ENCODE data around the gene ZDHHC11B.
"Not testable (repeated sequence)": the region's sequence is repeated elsewhere in the genome, so short reads cannot be mapped to it uniquely, and the experiment has no call there.

ZDHHC11B gene

DNA sequence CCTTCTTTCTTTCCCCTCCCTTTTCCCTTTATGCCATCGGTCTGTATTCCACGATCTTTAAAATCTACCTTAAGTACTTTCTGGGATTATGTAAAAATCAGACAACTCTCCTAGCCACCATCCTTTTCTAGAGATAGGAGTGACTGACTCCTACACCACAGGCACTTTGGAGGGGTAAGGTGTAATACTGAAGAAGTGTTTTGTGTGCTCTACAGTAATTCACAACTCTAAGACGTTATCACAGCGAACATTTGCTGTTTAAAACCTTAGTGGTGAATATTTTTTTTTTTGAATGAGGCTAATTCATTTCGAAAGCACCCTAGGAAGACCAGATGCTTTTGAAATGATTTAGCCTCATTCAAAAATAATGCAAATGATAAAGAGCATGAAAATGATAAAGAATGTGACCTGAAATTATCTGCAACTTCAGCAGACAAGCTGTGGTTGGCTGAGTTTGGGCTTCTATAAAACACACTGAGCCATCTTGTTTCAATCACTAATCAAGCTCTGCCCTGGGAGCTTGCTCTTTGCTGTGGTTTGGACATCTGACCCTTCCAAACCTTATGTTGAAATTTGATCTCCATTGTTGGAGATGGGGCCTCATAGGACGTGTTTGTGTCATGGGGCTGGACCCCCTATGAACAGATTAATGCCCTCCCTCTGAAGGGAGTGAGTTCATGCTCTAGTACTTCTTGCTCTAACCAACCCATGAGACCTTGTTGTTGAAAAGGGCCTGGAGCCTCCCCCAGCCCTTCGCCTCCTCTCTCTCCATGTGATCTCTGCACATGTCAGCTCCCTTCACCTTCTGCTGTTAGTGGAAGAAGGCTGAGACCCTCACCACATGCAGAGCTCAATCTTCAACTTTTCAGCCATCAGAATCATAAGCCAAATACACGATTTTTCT lies 70.1 kb downstream of the ZDHHC11B start:
- DNase-seq, result not testable (repeated sequence)

DNA sequence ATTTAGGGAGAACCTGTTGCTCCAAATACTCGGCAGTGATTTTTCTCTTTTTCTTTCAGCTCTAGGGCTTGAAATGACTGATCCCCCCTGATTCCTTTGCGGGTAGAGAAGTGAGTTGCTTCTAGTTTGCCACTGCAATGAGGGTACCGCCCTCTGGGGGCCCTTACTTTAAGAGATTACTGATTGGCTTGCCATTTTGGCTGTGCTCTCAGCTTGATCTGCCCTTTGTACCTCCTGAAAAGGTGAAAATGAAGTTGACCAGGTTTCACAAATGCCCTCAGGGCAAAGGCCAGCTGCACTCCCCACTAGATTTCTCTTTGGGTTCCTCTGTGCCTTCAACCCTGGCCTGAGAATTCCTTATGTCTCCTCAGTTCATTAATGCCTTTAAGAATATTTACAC lies 70.8 kb downstream of the ZDHHC11B start:
- not testable (repeated sequence) for DNase-seq

DNA sequence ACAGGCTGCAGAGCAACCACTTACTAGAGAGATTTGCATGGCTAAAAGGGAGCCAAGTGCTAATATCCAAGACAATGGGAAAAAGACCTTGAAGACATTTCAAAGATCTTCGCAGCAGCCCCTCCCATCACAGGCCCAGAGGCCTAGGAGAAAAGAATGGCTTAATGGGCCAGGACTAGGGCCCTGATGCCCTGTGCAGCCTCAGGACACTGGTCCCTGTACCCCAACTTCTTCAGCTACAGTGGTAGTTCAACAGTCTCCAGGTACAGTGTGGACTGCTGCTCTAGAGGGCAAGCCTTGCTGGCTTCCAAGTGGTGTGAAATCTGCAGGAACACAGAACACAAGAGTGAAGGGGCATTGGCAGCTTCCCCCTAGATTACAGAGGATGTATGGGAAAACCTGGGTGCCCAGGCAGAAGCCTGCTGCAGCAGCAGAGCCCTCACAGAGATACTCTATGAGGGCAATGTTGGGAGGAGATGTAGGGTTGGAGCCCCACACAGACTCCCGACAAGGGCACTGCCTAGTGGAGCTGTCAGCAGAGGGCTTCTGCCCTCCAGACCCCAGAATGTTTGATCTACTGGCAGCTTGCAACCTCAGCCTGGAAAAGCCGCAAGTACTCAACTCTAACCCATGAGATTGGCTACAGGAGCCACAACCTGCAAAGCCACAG lies 75.5 kb downstream of the ZDHHC11B start:
- DNase-seq, result not testable (repeated sequence)

DNA sequence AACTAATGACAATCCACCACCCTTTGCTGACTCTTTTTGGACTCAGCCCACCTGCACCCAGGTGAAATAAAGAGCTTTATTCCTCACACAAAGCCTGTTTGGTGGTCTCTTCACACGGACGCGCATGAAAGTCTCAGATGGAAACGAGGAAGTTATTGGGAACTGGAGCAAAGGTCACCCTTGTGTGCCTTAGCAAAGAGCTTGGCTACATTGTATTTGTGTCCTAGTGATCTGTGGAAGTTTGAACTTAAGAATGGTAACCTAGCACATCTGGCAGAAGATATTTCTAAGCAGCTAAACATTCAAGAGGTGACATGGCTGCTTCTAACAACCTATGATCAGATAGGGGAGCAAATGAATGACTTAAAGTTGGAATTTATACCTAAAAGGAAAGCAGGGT lies 76.2 kb downstream of the ZDHHC11B start:
- DNase-seq, result not testable (repeated sequence)

DNA sequence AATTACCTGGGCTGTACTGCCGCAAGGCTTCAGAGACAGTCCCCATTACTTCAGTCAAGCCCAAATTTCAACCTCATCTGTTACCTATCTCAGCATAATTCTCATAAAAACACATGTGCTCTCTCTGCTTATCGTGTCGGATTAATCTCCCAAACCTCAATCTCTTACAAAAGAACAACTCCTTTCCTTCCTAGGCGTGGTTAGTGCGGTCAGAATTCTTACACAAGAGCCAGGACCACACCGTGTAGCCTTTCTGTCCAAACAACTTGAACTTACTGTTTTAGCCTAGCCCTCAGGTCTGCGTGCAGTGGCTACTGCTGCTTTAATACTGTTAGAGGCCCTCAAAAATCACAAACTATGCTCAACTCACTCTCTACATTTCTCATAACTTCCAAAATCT lies 78.4 kb downstream of the ZDHHC11B start:
- not testable (repeated sequence) for DNase-seq

DNA sequence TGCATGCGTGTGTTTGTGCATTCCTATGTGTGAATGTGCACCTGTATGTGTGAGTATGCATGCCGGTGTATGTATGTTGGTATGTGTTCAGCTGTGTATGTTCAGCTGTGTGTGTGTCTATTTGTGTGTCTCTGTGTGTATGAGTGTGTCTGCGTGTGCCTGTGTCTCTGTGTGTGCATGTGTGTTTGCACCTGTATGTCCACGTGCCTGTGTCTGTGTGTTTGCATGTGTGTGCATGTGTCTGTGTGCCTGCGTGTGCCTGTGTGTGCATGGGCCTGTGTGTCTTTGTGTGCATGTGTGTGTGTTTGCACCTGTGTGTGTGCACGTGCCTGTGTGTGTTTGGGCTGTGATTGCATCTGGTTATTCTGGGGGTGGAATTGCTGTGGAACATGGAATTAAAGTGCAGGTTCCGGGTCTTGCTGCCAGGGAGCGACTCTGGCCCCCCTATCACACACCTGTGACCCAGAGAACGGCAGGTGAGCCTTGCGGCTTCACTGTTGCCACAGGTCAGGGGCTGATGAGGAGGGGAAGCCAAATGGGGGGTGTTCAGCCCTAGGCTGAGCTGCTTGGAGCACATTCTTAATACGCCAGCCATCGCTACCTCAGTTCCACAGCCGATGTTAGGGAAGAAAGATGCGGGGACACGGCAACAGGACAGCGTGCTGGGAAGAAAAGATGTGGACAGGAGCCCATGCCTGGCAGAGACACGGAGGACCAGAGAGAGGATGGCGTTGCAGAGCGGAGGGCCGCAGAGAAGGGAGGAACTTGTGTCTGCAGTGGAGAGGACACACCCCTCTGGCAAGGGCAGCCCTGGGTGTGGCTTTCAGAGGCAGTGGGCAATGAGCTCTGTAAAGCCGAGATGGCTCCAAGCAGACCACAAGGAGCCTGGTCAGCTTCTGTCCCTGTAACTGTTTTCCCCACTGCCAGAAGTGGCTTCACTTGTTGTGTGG lies 87.5 kb downstream of the ZDHHC11B start:
- not testable (repeated sequence) for DNase-seq

DNA sequence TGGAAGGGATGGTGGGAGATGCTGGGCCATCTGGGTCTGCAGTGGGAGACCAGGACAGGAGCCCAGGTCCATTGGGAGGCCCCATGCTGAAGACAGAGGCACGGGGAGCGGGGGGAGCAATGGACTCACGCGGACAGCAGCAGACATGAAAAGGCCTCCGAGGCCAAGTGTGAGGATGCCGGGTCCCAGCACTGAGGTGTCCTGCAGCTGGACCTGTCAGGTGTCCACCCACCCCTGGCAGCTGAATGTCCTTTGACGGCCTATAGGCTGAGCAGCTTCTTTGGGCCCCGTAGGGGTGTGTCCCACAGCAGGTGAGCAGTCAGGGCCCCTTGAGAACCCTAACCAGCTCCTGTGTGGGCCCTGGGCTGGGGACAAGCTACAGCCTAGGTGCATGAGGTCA lies 88.3 kb downstream of the ZDHHC11B start:
- DNase-seq, result not testable (repeated sequence)

DNA sequence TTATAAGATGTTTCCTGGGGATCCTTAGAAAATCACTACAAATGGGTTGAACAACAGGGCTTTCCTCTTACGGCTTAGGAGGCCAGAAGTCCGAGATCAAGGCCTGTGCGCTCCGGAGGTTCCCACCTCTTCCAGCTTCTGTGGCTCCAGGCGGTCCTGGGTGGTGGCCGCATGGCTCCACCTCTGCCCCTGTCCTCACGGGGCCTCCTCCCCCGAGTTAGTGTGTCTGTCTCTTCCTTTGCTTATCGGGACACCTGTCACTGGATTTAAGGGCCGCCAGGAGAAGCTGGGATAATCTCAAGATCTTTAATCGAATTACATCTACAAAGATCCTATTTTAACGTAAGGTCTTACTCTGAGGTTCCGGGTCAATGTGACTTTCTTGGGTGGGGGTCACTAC lies 89.1 kb downstream of the ZDHHC11B start:
- DNase-seq, result not testable (repeated sequence)

DNA sequence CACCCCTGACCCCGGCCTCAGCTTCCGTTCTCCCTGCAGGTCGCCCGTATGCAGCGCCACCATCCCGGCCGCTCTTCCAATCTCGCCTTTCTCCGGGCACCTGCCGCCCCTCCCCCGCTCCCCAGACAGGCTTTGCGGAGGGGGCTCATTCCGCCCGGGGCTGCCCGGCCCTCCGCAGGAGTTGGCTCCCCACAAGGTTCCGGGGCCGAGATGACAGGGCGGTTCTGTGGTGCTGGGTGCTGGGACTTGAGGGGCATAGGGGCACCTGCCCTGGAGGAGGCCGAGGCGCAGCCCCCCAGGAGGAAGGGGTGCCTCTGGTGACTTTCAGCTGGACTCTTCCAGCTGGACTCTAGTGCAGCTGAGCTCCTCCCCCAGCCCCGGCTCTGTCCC lies 90.5 kb downstream of the ZDHHC11B start:
- DNase-seq, result not testable (repeated sequence)

DNA sequence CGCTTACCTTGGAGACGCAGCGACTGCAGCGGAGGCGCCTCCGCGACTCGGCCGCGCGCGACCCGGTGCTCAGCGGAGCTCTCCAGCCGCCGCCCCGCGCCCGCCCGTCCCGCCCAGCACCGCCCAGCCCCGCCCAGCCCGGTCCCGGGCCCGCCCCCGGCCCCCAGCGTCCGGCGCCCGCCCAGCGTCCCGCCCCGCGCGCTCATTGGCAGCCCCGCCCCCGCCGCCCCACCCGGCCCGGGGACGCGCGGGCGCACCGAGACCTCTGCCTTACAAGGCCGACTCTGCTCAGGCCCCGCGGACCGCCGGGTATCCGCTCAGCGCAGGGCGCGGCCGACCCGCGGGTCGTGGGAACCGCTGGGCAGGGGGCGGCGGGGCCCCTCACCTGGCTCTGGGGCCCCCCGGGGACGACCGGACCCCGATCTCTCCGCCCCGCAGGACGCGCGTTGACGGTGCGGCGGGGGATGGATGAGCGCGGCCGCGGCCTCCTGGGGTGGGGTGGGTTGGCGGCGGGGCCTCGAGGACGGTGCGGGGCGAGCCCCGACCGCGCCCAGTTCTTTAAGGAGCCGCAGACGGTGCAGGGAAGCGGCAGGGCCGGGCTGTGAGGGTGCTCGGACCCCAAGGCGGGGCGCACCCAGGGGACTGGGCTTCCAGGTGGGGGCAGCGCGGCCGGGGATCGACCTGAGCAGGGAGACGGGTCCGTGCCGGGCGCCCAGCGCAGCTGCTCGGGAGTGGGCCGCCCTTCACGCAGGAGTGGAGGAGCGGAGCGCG lies 91.1 kb downstream of the ZDHHC11B start, which contains the start of gene TPPP:
Gene TPPP, minus strand, starts transcription at position 82 of the 771 bp plus-strand sequence. CDS start 15,292 bp downstream, outside the sequence.
- DNase-seq, result peak; percentile 66

DNA sequence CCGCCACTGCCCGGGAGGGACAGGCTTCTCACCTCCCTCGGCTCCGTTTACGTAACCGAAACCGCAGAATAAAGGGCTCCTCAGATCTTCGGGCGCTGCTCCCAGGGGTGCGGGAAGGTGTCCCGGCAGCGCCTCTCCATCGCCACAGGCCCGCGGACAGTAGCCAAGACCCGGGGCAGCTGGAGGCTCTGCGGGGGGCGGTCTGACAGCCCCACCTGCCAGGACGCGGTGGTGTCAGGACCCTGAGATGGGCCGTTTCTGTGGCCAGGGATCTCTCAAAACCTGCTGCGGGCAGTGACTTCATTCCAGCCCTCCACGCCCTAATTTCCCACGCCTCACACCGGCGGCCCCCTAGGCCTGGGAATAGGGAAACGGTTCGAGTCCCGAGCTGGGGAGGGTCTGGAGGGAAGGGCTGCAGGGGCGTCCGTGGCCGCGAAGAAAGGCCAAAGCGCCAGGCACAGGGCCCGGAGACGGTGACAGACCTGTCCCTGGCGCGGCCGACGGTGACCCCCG lies 91.9 kb downstream of the ZDHHC11B start:
- DNase-seq, result not testable (repeated sequence)

DNA sequence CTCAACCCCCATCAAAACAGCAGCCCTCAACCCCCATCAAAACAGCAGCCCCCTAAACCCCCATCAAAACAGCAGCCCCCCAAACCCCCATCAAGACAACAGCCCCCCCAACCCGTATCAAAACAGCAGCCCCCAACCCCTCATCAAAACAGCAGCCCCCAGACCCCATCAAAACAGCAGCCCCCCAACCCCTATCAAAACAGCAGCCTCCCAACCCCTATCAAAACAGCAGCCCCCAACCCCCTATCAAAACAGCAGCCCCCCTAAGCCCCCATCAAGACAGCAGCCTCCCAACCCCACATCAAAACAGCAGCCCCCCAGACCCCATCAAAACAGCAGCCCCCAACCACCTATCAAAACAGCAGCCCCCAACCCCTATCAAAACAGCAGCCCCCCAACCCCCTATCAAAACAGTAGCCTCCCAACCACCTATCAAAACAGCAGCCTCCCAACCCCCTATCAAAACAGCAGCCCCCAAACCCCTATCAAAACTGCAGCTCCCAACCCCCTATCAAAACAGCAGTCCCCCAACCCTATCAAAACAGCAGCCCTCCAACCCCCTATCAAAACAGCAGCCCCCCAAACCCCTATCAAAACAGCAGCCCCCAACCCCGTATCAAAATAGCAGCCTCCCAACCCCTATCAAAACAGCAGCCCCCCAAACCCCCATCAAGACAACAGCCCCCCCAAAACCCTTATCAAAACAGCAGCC lies 92.6 kb downstream of the ZDHHC11B start:
- no peak for DNase-seq

DNA sequence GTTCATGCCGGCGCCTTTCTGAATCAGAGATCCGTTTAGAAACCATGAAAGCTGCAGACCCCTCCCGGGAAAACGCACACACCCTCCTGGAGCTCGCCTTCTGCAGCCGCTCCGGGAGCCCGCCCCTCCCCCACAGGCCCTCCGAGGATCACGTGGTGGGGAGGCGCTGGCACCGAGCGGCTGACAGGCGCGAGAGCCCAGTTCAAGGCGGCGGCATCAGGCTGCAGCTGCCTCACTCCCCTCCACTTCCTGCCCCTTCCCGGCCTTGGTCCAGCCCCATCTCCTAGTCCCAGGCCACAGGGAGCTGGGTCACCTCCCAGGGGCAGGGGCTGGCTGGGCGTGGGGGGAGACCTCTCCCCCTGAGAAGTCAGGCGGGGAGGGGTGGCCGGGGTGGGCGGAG lies 93.5 kb downstream of the ZDHHC11B start:
- not testable (repeated sequence) for DNase-seq

DNA sequence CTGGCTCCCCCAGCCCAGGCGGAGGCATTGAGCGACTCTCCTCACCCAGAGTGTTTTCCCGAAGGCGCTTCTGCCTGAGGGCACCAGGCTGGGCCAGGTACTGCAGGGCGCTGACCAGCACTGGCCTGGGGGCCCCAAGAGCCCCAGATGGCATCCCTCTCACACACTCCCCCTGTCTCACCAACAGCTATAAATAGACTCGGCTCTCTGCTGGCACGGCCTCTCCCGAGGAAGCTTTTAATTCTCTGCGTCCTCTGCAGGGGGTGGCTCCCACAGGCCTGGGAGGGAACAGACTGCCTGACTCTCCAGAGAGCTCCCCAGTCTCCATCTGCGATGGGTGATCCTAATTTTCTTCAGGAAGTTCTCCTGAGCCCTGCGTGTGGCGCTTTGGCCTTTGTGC lies 94.2 kb downstream of the ZDHHC11B start:
- DNase-seq, result not testable (repeated sequence)

DNA sequence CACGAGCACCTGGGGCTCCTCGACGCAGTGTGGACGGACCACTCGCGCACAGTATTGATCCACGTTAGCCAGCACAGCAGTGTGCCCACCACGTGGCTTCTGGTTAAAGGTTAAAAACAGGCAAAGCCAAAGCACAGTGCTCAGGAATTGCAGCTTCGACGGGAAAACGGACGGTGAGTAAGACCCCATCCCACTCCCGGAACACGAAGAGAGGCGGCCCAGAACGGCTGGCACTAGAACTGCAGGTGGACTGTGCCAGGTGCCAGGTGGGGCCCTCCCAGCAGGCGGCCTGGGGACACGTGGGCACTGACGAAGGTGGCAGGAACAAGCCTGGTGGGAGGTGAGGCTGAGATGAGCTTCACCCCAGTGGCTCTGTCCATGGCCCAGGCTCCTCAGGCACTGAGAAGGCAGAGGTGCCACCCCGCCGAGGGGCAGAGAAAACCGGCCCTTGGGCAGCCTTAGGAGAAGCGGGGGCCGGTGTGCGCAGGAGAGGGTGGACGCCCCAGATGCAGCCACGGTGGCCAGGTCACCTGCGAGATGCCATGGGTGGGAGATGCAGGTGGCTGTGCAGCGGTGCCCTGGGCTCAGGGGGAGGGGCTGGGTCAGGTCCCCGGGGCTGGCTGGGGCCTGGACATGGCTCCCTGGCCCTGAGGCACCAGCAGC lies 96.0 kb downstream of the ZDHHC11B start:
- DNase-seq, result not testable (repeated sequence)

DNA sequence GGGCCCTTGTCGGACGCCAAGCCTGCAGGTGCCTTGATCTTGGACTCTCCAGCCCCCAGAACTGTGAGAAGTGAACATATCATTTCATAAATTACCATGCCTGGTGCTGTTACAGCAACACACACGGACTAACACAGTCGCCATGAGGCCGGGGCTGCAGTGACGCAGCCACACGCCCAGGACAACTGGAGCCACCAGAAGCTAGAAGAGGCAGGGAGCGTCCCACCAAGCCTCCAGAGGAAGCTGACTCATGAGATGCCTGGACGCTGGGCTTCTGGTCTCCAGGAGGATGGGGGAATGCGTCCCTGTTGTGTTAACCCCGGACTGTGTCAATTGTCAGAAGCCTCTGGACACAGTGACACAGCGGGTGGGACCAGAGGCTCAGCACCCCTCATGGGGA lies 97.6 kb downstream of the ZDHHC11B start:
- DNase-seq, result not testable (repeated sequence)

DNA sequence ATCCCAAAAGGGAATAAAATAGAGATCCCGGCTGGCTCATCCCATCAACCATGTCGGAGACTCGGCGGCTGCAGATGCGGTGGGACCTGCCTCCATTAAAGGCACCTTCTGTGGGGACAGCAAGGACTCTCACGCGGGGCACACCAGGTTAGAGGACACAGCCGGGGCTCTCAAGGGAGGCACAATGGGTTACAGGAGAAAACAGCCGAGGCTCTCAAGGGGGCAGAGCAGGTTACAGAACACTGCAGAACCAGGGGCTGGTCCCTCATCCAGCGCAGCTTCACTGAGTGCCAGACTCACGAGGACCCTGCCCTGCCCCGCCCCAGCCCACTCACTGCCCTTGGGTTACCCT lies 98.4 kb downstream of the ZDHHC11B start:
- DNase-seq, result not testable (repeated sequence)

DNA sequence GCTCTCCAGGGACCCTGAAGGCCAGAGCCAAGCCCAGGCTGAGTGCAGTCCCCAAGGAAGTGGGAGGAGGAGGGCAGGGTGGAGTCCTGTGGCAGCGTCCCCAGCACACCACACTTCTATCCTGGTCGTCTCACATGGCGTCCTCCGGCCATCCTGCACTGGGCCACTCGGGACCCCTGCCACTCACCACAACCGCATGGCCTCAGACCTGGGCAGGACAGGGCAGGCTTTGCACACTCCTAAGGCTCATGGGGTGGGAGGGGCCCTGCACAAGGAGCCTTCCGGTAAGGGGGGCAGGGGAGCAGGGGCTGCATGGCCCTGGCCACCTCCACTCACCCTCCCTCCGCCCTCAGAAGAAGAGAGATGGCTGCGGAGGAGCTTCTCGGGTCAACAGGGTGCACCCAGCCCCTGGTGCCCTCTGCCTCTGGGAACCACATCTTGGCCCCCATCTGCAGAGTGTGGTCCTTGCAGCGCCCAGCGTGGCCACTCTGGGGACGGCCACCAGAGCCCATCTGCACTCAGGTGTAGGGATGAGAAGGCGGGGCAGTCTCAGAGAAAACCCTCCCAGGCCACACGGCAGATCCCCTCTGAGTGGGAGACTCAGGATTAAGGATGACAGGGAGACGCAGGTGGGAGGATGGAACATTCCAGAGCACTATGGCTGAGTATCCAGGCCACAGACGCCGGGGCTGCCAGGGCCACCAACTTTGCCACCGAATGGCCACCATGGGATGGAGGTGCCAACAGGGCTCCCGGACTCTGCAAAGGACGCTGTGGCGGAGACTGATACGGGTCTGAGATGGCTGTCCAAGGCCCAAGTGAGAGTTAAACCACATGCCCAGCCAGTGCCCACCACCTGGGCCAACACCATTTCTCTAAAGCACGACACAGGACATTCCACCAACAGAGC lies 99.0 kb downstream of the ZDHHC11B start:
- DNase-seq, result no peak

DNA sequence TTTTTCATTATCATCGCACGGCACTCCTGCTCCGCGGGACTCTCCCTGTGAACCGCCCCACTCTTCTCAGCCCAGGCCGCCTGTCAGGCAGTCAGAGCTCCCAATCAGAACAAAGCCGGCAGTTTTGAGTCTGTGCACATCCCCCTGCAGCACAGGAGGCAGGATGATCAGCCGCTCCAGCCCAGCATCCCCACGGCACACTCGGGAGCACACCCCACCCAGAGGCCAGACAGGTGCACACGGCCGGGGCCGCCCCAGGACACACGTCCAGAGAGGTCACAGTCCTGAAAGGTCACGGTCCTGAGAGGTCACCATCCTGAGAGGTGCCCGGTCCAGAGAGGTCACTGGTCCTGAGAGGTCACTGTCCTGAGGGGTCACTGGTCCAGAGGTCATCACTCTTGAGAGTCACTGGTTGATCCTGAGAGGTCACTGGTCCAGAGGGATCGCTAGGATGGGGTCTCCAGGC lies 99.7 kb downstream of the ZDHHC11B start:
- DNase-seq, result no peak

Data from COR-L47 (cell line).